SU-DHL-6 (cell line): Measurements from ENCODE around the gene LMBR1L.

Source experiments
- H2AFZ ChIP-seq: fragments of 200-600 bp; sonication (generic); 2 replicates; pipeline ENCODE4 v1.6.1; 2014; ENCODE audit warnings: low read depth, mild to moderate bottlenecking, moderate library complexity, mixed read lengths, antibody characterized with exemption, low read length; ENCODE audit not compliant: severe bottlenecking
- H3F3A ChIP-seq: fragments of 200-600 bp; shearing (Covaris generic); 2 replicates; pipeline ENCODE4 v1.6.0; 2016; ENCODE audit warnings: antibody characterized with exemption, mild to moderate bottlenecking; ENCODE audit not compliant: insufficient read depth
- H3K27ac ChIP-seq: fragments of 200-600 bp; sonication (generic); 2 replicates; pipeline ENCODE4 v1.5.1; 2016; ENCODE audit warnings: low read depth, mild to moderate bottlenecking, low read length, moderate library complexity, mixed read lengths
- H3K27me3 ChIP-seq: fragments of 200-600 bp; sonication (generic), shearing (Covaris generic); 2 replicates; pipeline ENCODE4 v1.6.0; 2014; ENCODE audit warnings: mild to moderate bottlenecking, low read length
- H3K36me3 ChIP-seq: fragments of 200-600 bp; sonication (generic); 2 replicates; pipeline ENCODE4 v1.6.1; 2014; ENCODE audit warnings: mild to moderate bottlenecking, low read length, mixed read lengths
- H3K4me2 ChIP-seq: fragments of 300-600, 200-600 bp; shearing (Covaris generic), sonication (generic); 2 replicates; pipeline ENCODE4 v1.6.0; 2014; ENCODE audit warnings: low read length, low read depth, mild to moderate bottlenecking; ENCODE audit not compliant: poor library complexity, severe bottlenecking
- H3K4me3 ChIP-seq: fragments of 200-600 bp; sonication (generic); 2 replicates; pipeline ENCODE4 v1.5.1; 2014; ENCODE audit warnings: antibody characterized with exemption, low read length, mild to moderate bottlenecking, mixed read lengths; ENCODE audit not compliant: insufficient read depth, poor library complexity, severe bottlenecking
- H3K79me2 ChIP-seq: fragments of 200-600 bp; sonication (generic); 2 replicates; pipeline ENCODE4 v1.6.1; 2014; ENCODE audit warnings: mild to moderate bottlenecking, low read length, moderate library complexity; ENCODE audit not compliant: insufficient read depth
- H3K9ac ChIP-seq: fragments of 200-600 bp; sonication (generic); 2 replicates; pipeline ENCODE4 v1.7.0; 2014; ENCODE audit warnings: mild to moderate bottlenecking, low read length
- H3K9me2 ChIP-seq: fragments of 200-600 bp; sonication (generic); replicated peaks from 2 replicates; pipeline ENCODE4 v1.6.1; 2014; ENCODE audit warnings: low read length; ENCODE audit not compliant: insufficient read depth
- H3K9me3 ChIP-seq: fragments of 200-600 bp; sonication (generic); 2 replicates; pipeline ENCODE4 v1.6.1; 2014; ENCODE audit warnings: low read length, mixed read lengths; ENCODE audit not compliant: insufficient read depth
- H4K20me1 ChIP-seq: fragments of 200-600 bp; sonication (generic); 2 replicates; pipeline ENCODE4 v1.6.1; 2014; ENCODE audit warnings: low read depth, mild to moderate bottlenecking, antibody characterized with exemption, low read length, moderate library complexity, mixed read lengths
- CTCF ChIP-seq: fragments of 200-600 bp; sonication (generic); IDR thresholded peaks from one replicate; pipeline ENCODE4 v1.5.1; 2017; ENCODE audit warnings: antibody characterized with exemption, mild to moderate bottlenecking, low read length, moderate library complexity; ENCODE audit not compliant: insufficient read depth, poor library complexity, severe bottlenecking
- EZH2phosphoT487 ChIP-seq: fragments of 200-600 bp; sonication (generic), shearing (Covaris generic); conservative IDR thresholded peaks from 2 replicates; pipeline ENCODE4 v1.6.1; 2018; ENCODE audit warnings: mild to moderate bottlenecking, antibody characterized with exemption, low read length, moderate library complexity, mixed read lengths

Gene LMBR1L

DNA sequence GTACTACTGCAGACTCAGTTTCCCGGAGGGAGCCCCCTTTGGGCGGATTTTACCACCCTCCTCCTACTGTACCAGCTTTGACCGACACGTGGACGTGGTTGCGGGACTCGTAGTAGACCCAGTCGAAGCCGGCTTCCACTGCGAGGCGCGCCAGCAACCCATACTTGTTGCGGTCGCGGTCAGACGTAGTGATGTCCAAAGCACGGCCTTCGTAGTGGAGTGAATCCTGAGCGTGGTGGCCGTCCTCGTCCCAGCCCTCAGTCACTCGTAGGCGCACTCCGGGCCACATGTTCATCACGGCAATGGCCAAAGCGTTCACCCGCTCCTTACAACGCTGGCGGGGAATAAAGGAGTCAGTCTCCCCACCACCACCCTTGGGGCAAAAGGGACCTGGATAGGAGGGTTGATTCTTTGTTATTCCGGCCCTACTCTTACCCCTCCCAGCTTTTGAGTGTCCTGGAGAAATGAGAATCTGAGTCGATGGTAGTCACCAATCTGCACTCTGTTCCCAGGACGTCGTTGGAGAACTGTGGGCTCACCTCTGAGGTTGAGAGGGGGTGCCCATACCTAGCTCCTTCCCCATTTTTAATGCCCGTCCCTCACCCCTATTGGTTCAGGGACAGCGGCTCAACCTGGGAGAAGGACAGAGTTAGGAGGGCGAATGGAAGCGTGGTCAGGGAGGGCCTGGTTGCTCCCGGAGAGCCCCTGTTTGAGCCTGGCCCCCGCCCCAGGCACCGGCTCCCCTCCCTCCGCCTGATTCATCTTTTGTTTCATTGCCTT lies 19.4 kb downstream of the LMBR1L start:
- H4K20me1 ChIP-seq, result no peaks in the 10 kb centered on the region
- no peak overlapping the region for H3K4me2 ChIP-seq
- no peak overlapping the region for H3K27ac ChIP-seq
- TF ChIP-seq EZH2phosphoT487, result no peak
- TF ChIP-seq CTCF, result no peak
- no peaks in the 10 kb centered on the region for H3K9me2 ChIP-seq
- no peak overlapping the region for H3K9ac ChIP-seq
- H3F3A ChIP-seq, result no peaks in the 10 kb centered on the region
- no peaks in the 10 kb centered on the region for H3K79me2 ChIP-seq
- no peak overlapping the region for H2AFZ ChIP-seq
- H3K36me3 ChIP-seq, result no peaks in the 10 kb centered on the region
- H3K27me3 ChIP-seq, result no peaks in the 10 kb centered on the region
- H3K4me3 ChIP-seq, result no peak overlapping the region
- H3K9me3 ChIP-seq, result no peaks in the 10 kb centered on the region

GRCh38 chr12:49089821-49090773 lies 20.6 kb downstream of the LMBR1L start:
- Histone ChIP-seq H4K20me1 (no peaks in the 10 kb centered on the region), H3K79me2 (no peaks in the 10 kb centered on the region), H3K9me2 (no peaks in the 10 kb centered on the region), H3K4me3 (no peak overlapping the region), H3K27ac (no peak overlapping the region), H3K9me3 (no peaks in the 10 kb centered on the region), H3K4me2 (peak overlapping the region; percentile 8), H3K27me3 (no peaks in the 10 kb centered on the region), H2AFZ (no peak overlapping the region), H3K36me3 (no peaks in the 10 kb centered on the region), H3K9ac (no peak overlapping the region), H3F3A (no peaks in the 10 kb centered on the region)
- TF ChIP-seq EZH2phosphoT487 (0 out of 2 replicates have a peak, but pooled peaks have one; percentile 71), CTCF (peak; percentile 40)

GRCh38 chr12:49088932-49089330 lies 21.7 kb downstream of the LMBR1L start:
- TF ChIP-seq CTCF (no peak), EZH2phosphoT487 (no peak)
- H3K27me3 ChIP-seq, result no peaks in the 10 kb centered on the region
- no peak overlapping the region for H2AFZ ChIP-seq
- no peaks in the 10 kb centered on the region for H4K20me1 ChIP-seq
- no peaks in the 10 kb centered on the region for H3K9me3 ChIP-seq
- no peak overlapping the region for H3K9ac ChIP-seq
- H3K9me2 ChIP-seq, result no peaks in the 10 kb centered on the region
- H3F3A ChIP-seq, result no peaks in the 10 kb centered on the region
- no peak overlapping the region for H3K4me3 ChIP-seq
- H3K79me2 ChIP-seq, result no peaks in the 10 kb centered on the region
- H3K27ac ChIP-seq, result no peak overlapping the region
- H3K36me3 ChIP-seq, result no peaks in the 10 kb centered on the region
- no peak overlapping the region for H3K4me2 ChIP-seq
